NCI-H2029 treated with DMSO at 0.1 percent for 48 hours (cell line): Measurements from ENCODE around the gene SLC35B2.

ENCODE experiments used
- DNase-seq: peaks from one replicate; lab custom pipeline; 2025; lab: John Stamatoyannopoulos, UW

Gene SLC35B2

GRCh38 chr6:44221291-44221960 is 35.9 kb downstream of the SLC35B2 start:
- DNase-seq = peak; percentile 75

- DNase-seq = no peak
Observed at GRCh38 chr6:44220913-44221290, 36.4 kb downstream of the SLC35B2 start.

GRCh38 chr6:44219815-44220784 is 37.2 kb downstream of the SLC35B2 start:
- no peak for DNase-seq

GRCh38 chr6:44219053-44219814 is 38.1 kb downstream of the SLC35B2 start:
- DNase-seq = peak; percentile 17

GRCh38 chr6:44217332-44218143 is 39.8 kb downstream of the SLC35B2 start:
- DNase-seq = no peak

GRCh38 chr6:44216677-44217331 is 40.5 kb downstream of the SLC35B2 start, which contains the start of gene MYMX:
MYMX (plus strand) TSS chr6:44216926; CDS start chr6:44217472, 546 bp downstream.
- no peak for DNase-seq

GRCh38 chr6:44214307-44214706 is 43.0 kb downstream of the SLC35B2 start:
- DNase-seq = no peak

- no peak for DNase-seq
Observed at GRCh38 chr6:44211284-44211683, 46.0 kb downstream of the SLC35B2 start.

GRCh38 chr6:44207966-44208365 is 49.4 kb downstream of the SLC35B2 start:
- no peak for DNase-seq
